GM19463 (cell line): ENCODE measurements around the gene ACCSL.

ENCODE experiments used
- ATAC-seq: cut with Tn5 transposase; IDR thresholded peaks from one replicate; pipeline ENCODE4 v1.9.1; 2021; ENCODE audit warnings: mild to moderate bottlenecking, moderate library complexity; ENCODE audit not compliant: unreplicated experiment

Gene ACCSL

DNA sequence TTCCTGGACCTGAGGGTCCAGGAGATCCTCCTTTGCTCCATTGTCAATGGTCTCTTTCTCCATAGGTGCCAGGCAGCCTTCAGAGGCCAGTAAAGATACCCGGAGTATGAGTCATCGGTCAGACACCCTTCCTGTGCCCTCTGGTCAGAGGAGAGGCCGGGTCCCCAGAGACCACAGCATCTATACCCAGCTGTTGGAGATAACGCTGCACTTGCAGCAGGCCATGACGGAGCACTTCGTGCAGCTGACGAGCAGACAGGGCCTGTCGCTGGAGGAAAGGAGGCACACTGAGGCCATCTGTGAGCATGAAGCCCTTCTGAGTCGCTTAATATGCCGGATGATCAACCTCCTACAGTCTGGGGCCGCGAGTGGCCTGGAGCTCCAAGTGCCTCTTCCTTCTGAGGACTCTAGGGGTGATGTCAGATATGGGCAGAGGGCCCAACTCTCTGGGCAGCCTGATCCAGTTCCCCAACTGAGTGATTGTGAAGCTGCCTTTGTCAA is at the start of gene ACCSL:
TSS of gene ACCSL (plus strand) at position 51 of the 501 bp plus-strand sequence. CDS start at position 107, 56 bp downstream.
- no peak for ATAC-seq

DNA sequence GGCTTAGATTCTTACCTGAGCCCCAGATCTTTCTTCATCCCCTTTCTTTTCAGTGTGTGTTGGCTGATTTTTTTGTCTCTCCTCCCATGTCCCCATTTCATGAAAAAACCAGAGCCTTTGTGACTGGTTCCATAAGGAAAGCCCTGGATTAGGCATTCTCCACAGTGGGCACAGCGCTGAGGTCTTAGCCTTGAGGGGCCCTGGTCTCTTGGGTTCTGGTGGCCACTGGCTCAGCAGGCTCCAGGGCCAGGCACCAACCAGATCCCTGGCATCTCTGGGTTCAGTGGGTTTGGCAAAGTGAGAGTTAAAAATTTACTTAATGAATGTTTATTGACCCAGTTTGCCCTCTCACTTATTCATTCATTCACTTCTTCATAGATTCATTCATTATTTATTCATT is 49.5 kb upstream of the ACCSL start:
- no peak for ATAC-seq

- no peak for ATAC-seq
Observed at GRCh38 chr11:44000731-44001130, 47.0 kb upstream of the ACCSL start.

DNA sequence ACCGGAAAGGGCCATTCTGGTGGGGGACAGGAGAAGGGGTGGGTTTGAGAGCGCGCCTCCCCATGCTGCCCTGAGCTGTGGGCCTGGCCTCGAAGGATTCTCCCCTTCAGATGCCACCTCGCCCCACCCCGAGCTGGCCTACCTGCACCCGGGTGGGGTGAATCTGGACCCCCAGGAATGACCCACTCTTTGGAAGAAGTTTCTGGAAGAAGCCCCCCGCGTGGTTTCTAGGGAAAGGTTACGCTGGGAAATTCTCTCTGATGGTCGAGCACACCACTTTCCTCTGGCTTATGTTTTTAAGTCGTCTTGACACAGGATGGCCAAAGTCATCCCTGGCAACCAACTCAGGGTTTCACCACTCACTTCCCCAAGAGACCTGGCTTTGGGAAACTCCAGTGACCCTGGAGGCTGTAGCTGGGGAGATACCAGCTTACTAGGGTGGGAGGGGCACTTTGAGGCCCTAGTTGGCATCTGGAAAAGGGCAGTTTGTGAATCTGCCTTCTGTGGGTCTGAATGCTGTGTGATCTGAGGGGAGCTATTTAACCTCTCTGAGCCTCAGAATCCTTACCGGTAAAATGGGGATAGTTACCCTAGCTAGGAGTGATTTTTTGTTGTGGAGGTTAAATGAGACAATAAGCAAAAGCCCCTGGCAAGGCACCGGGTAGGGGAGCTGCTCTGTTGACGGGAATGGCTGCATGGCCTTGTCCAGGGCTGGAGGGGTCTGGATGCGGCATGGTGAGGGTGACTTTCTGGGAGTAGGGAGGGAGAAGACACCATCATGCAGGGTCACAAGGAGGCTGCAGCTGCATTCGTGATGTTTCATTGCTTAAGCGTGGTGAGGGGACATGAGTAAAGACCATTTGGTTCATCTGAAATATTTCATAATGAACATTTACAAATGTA is 45.3 kb upstream of the ACCSL start:
- ATAC-seq: no peak

GRCh38 chr11:44003736-44004451 is 43.9 kb upstream of the ACCSL start:
- ATAC-seq: no peak

DNA sequence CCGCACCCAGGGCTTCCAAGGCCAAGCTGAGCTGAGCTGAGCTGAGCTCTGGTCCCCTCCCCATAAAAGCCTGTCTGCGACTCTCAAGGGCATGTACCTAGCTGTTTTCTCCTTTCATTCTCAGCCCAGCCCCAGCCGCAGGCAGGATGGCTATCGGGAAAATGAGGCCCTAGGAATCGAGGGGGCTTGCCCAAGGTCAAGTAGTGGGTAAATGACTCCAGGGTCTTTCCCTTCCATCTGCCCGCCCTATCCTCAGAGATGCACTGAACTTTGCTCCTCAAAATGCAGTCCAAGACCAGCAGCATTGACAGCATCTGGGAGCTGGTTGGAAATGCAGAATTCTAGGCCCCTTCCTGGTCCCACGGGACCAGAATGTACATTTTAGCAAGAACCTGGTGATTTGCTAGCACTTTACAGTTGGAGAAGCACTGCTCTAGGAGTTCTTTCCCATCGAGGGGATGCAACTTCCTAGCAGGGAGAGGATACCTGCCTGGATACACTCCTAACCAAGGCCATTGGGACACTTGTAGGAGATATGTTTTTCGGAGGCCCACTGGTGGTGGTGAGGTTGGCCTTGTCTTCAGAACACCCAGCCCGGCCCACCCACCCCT is 43.2 kb upstream of the ACCSL start:
- ATAC-seq: no peak

DNA sequence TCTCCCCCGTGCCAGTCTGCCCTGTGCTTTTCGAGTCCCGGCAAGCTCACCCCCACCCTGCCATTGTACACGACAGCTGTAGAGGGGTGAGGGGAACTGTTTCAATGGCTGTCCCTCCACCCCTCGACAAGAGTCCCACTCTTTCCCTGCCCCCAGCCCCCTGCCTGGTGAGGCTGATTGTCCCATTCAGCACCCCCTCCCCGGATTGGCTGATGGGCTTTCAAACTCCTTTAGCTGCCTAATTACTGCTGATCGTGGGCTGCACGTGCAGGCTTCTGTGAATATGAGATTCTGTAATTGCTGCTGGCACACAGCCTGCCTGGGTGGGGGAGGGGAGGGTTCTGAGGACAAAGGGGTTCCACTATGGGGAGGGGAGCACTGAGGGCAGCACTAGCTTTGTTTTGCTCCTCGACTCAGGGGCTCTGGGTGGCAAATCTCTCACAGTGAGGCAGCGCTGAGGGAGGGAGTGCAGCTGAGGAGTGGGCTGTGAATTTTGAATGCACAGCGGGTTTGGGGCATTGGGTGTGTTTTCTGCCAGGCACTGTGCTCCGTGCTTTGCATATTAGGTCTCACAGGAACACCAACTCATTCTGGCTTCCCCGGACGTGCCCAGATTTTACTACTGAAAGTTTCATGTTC is 42.6 kb upstream of the ACCSL start:
- no peak for ATAC-seq

GRCh38 chr11:44005956-44006355 is 41.8 kb upstream of the ACCSL start:
- ATAC-seq: no peak

GRCh38 chr11:44006917-44007361 is 40.8 kb upstream of the ACCSL start:
- no peak for ATAC-seq

DNA sequence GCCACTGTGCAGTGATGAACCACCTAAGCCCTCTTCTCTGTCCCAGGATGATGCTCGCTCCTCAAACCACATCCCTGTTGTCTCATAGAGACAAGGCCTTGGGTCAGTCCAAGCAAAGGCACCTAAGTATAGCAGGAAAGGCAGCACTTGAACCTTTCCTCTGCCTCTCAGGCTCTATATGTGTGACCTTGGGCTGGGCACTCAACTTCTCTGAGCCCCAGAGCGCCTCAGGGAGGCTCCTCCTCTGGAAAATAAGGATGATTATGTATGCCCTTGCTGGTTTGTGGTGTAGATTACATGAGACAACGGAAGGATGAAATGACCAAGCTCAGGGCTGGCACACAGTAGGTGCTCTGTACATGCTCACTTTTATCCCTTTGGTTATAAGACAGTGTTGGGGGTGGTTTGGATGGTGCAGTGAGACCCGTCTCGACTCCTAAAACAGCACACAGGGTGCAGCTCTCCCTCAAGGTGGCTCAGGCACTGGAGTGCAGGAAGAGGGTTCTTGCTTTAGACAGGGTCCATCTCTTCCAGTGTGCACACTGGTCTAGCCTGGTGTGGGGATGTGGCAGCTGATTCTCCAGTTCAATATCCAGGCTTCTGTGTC is 40.2 kb upstream of the ACCSL start:
- no peak for ATAC-seq

DNA sequence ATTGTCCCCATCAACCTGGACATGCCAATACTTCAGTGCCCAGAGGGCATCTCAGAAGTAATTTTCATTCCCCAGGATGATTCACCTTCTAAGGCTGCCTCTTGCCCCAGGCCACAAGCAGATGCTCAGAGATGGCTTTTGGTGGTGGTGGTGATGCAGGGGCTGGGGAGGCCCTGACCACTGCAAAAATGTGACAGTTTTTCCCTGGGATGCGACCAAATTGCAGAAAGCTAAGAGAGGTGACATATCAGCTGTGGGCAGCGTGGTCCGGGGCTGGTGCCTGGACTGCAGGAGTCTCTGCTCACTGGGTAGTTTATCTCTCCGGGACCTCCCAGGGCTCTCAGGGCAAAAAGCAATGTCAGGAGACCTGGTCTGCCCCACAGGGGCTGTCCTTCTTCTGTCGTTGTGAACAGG is 39.7 kb upstream of the ACCSL start:
- ATAC-seq: no peak

DNA sequence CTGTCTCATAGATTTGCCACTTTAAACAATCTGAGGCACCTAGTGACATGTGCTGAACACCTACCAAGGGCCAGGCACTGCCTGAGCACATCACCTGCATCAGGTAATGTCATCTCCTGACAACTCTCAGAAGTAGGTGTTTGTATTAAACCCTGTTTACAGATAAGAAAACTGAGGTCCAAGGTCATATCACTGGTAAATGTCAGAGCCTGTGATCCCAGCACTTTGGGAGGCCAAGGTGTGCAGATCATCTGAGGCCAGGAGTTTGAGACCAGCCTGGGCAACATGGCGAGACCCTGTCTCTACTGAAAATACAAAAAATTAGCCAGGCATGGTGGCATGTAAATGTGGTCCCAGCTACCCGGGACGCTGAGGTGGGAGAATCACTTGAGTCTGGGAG is 39.1 kb upstream of the ACCSL start:
- ATAC-seq: no peak

- no peak for ATAC-seq
Observed at GRCh38 chr11:44010789-44011251, 37.0 kb upstream of the ACCSL start.

GRCh38 chr11:44011797-44012196 is 36.0 kb upstream of the ACCSL start:
- no peak for ATAC-seq

DNA sequence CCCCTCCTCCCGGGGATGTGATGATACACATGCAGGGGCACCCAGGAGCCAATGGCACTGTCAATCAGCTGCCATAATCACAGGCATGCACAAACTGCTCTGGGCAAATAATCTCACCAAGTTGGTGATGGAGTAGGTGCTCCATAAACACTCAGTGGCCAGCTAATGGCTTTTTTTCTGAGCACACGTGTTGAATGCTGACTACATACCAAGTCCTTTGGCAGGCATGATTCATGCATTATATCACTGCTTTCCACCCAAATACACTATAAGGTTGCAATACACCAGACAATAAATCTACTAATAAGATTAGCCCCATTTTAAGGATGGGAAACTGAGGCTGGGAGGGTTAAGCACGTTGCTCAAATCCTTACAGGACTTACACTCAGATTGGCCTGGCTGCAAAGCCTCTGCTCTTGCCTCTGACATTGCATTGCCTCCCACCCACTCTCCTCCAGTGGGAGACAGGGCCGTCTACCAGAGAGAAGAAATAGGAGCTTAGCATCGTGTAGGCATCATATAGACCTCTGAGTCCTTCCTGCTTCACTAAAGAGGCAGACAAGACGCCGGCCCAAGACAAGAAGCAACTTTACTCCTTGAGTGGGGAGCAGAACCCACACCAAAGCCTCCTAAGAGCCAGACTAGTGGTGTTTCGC is 32.7 kb upstream of the ACCSL start:
- ATAC-seq: no peak

GRCh38 chr11:44015624-44016007 is 32.2 kb upstream of the ACCSL start:
- ATAC-seq: no peak

GRCh38 chr11:44016131-44016530 is 31.6 kb upstream of the ACCSL start:
- ATAC-seq: no peak

GRCh38 chr11:44016546-44017442 is 31.0 kb upstream of the ACCSL start:
- no peak for ATAC-seq
